HL-60 (cell line): ENCODE data around the gene DEDD.

Experiments used
- DNase-seq, 2 experiments: peaks; one replicate each; pipeline ENCODE4 v3.0.0-alpha.2; 2010 to 2020; ENCODE audit warnings: low read depth in 1 of 2, low spot score in 1 of 2
- H3K27ac ChIP-seq: fragments of 250-450 bp; sonication (Bioruptor Pico); replicated peaks from 2 replicates; pipeline ENCODE4 v1.5.1; 2020; ENCODE audit warnings: mild to moderate bottlenecking, moderate library complexity
- H3K27me3 ChIP-seq: fragments of 250-450 bp; sonication (Bioruptor Pico); 2 replicates; pipeline ENCODE4 v1.5.1; 2021; ENCODE audit warnings: mild to moderate bottlenecking, moderate library complexity; ENCODE audit not compliant: insufficient read depth, poor library complexity, severe bottlenecking
- H3K4me3 ChIP-seq: replicated peaks from 2 replicates; pipeline ENCODE4 v1.5.1; 2011; ENCODE audit warnings: mild to moderate bottlenecking, control low read depth, low read length; ENCODE audit not compliant: insufficient read depth
- GABPA ChIP-seq: IDR thresholded peaks from 2 replicates; pipeline ENCODE4 v1.6.1; 2012; ENCODE audit warnings: low read depth
- POLR2AphosphoS5 ChIP-seq: IDR thresholded peaks from 2 replicates; pipeline ENCODE4 v1.6.1; 2012; ENCODE audit warnings: low read depth
- SPI1 ChIP-seq: IDR thresholded peaks from 2 replicates; pipeline ENCODE4 v1.6.1; 2012; ENCODE audit warnings: low read depth, mild to moderate bottlenecking, borderline replicate concordance
- TF ChIP-seq, protein P1 (sequence below): IDR thresholded peaks from one replicate; pipeline ENCODE4 v1.5.1; 2011; ENCODE audit warnings: low read length, control low read depth, inconsistent platforms; ENCODE audit not compliant: insufficient read depth
- TF ChIP-seq, protein P2 (sequence below): IDR thresholded peaks from 2 replicates; pipeline ENCODE4 v1.6.1; 2012; ENCODE audit warnings: low read depth; ENCODE audit not compliant: insufficient replicate concordance

DEDD gene

DNA sequence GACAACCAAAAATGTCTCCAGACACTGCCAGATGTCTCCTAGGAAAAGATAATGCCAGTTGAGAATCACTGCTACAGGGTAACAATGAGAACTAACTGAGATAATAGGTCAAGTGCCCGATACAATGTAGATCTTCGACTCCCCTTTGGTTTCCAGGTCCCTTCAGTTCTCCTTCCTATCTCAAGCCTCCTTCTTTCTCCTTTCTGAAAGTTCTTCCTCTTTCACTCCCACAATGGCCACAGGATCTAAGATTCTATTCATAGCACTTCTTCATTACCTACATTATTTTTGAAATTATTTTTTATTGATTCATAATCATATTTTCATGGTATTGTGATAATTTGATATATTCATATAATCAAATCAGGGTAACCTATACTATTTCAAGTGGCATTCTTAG lies 20.9 kb downstream of the DEDD start:
- no peak overlapping the region for H3K4me3 ChIP-seq
- H3K27ac ChIP-seq, result peak overlapping the region; percentile 26
- DNase-seq, result no peak
- no peaks in the 10 kb centered on the region for H3K27me3 ChIP-seq
- TF ChIP-seq POLR2AphosphoS5 (no peak), SPI1 (peak; percentile 26; the same call in 1 of the 2 replicates)
- TF ChIP-seq, protein P1, sequence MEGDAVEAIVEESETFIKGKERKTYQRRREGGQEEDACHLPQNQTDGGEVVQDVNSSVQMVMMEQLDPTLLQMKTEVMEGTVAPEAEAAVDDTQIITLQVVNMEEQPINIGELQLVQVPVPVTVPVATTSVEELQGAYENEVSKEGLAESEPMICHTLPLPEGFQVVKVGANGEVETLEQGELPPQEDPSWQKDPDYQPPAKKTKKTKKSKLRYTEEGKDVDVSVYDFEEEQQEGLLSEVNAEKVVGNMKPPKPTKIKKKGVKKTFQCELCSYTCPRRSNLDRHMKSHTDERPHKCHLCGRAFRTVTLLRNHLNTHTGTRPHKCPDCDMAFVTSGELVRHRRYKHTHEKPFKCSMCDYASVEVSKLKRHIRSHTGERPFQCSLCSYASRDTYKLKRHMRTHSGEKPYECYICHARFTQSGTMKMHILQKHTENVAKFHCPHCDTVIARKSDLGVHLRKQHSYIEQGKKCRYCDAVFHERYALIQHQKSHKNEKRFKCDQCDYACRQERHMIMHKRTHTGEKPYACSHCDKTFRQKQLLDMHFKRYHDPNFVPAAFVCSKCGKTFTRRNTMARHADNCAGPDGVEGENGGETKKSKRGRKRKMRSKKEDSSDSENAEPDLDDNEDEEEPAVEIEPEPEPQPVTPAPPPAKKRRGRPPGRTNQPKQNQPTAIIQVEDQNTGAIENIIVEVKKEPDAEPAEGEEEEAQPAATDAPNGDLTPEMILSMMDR, result no peak

DNA sequence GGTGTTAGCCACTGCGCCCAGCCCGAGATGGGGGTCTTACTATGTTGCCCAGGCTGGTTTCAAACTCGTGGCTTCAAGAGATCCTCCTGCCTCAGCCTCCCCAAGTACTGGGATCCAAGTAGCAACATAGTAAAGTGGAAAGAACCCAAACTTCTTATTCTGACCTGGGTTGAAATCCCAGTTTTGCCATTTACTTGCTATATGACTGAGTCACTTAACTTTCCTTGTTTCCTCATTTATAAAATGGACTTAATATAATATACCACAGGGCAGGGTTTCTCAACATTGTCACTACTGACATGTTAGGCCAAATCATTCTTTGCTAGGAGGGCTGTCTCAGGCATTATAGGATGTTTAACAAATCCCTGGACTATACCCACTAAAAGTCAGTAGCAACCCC lies 21.4 kb downstream of the DEDD start:
- TF ChIP-seq, protein P1, result no peak
- TF ChIP-seq GABPA (no peak), SPI1 (no peak), POLR2AphosphoS5 (no peak)
- TF ChIP-seq, protein P2, sequence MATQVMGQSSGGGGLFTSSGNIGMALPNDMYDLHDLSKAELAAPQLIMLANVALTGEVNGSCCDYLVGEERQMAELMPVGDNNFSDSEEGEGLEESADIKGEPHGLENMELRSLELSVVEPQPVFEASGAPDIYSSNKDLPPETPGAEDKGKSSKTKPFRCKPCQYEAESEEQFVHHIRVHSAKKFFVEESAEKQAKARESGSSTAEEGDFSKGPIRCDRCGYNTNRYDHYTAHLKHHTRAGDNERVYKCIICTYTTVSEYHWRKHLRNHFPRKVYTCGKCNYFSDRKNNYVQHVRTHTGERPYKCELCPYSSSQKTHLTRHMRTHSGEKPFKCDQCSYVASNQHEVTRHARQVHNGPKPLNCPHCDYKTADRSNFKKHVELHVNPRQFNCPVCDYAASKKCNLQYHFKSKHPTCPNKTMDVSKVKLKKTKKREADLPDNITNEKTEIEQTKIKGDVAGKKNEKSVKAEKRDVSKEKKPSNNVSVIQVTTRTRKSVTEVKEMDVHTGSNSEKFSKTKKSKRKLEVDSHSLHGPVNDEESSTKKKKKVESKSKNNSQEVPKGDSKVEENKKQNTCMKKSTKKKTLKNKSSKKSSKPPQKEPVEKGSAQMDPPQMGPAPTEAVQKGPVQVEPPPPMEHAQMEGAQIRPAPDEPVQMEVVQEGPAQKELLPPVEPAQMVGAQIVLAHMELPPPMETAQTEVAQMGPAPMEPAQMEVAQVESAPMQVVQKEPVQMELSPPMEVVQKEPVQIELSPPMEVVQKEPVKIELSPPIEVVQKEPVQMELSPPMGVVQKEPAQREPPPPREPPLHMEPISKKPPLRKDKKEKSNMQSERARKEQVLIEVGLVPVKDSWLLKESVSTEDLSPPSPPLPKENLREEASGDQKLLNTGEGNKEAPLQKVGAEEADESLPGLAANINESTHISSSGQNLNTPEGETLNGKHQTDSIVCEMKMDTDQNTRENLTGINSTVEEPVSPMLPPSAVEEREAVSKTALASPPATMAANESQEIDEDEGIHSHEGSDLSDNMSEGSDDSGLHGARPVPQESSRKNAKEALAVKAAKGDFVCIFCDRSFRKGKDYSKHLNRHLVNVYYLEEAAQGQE, result no peak
- H3K27me3 ChIP-seq, result no peaks in the 10 kb centered on the region
- DNase-seq, result no peak
- no peak overlapping the region for H3K4me3 ChIP-seq
- no peak overlapping the region for H3K27ac ChIP-seq

DNA sequence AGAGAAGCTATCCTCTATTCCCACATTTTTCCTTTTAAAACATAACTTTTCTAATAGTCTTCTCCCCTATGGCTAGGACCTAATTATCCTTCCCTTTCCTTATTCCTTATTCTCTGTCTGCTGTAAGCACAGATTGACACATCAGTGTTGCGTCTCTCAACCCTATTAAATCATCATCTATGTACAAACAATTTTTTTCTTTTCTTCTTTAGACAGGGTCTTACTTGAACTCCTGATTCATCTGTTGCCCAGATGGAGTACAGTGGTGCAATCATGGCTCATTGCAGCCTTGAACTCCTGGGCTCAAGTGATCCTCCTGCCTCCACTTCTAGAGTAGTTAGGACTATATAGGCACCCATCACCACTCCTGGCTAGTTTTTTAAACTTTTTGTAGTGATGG lies 26.0 kb downstream of the DEDD start:
- H3K27me3 ChIP-seq, result no peaks in the 10 kb centered on the region
- H3K27ac ChIP-seq, result no peak overlapping the region
- no peak overlapping the region for H3K4me3 ChIP-seq
- TF ChIP-seq, protein P2, result no peak
- TF ChIP-seq POLR2AphosphoS5, result no peak
- TF ChIP-seq GABPA, result no peak
- TF ChIP-seq, protein P1, result no peak
- TF ChIP-seq SPI1, result no peak
- no peak for DNase-seq

DNA sequence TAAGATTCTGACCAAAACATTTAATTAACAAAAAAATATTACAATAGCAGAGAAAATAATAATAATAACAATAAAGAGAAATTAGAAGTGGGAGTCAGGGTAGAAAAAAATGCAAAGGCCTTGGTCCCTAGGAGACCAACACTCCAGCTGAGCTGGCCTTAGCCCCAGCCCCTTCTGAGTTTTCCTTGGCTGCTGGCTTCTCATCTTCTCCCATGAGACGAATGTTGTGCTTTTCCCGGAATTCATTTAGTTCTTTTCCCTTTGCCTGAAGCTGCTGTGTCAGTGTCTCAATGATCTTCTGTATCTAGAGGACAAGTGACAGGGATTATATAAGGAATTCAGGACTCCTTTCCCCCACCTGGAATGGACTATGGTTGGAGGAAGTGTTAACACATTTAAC lies 31.9 kb downstream of the DEDD start:
- TF ChIP-seq POLR2AphosphoS5, result no peak
- TF ChIP-seq SPI1, result no peak
- TF ChIP-seq GABPA, result no peak
- TF ChIP-seq, protein P2, result no peak
- TF ChIP-seq, protein P1, result no peak
- Histone ChIP-seq H3K27me3 (no peaks in the 10 kb centered on the region), H3K27ac (no peak overlapping the region), H3K4me3 (no peak overlapping the region)
- DNase-seq, result no peak
